Measurements from ENCODE around the gene GPR68.

DNA sequence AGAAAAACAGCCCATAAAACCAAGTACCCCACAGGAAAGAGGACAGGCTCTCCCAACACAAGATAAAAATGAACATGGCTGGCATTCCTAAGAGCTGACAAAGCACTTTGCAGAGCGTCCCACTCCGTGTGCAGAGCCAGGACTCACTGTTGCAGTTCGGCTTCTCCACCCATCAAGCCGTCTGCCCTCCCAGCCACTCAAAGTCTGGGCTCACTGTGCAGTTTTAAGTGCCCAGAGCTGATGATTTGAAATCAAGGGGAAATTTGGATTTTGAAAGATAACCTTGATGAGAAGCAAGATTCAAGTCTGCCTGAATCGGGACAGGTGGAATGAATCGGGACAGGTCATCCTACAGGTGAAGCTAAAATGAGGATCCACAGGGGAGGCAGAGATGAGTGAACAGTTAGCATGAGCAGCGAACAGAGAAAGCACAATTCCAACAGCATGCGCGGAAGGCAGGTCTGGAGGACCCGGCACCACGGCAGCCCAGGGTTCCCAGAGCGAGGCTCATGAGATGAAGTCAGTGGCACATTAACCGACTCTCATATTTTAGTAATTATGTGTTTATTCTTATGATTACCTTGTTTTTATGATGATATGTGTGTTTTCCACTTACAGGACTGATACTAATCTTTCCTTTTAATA is 39.8 kb upstream of the GPR68 start:
- TF ChIP-seq CTCF (IDR thresholded peaks at IDR 0.05) (no peak), POLR2A (IDR thresholded peaks at IDR 0.05) (no peak)

Data from body of pancreas (tissue), 4 donors.